Ishikawa (cell line): Measurements from ENCODE around the gene ZNF770.

Source experiments
- CEBPB ChIP-seq: IDR thresholded peaks from 2 replicates; pipeline ENCODE4 v1.6.1; 2012
- CREB1 ChIP-seq: IDR thresholded peaks from 2 replicates; pipeline ENCODE4 v1.6.1; 2012; ENCODE audit warnings: low read depth
- EGR1 ChIP-seq: IDR thresholded peaks from 2 replicates; pipeline ENCODE4 v1.6.1; 2012
- EP300 ChIP-seq: IDR thresholded peaks from 2 replicates; pipeline ENCODE4 v1.6.1; 2012; ENCODE audit warnings: borderline replicate concordance
- FOXM1 ChIP-seq: IDR thresholded peaks from 2 replicates; pipeline ENCODE4 v1.6.1; 2012; ENCODE audit warnings: low read depth, borderline replicate concordance
- MAX ChIP-seq: IDR thresholded peaks from 2 replicates; pipeline ENCODE4 v1.6.1; 2012
- NFIC ChIP-seq: IDR thresholded peaks from 2 replicates; pipeline ENCODE4 v1.6.1; 2012
- RAD21 ChIP-seq: IDR thresholded peaks from 2 replicates; pipeline ENCODE4 v1.6.1; 2012; ENCODE audit warnings: low read depth
- REST ChIP-seq: IDR thresholded peaks from 2 replicates; pipeline ENCODE4 v1.6.1; 2012; ENCODE audit warnings: low read depth, mild to moderate bottlenecking
- TAF1 ChIP-seq: IDR thresholded peaks from 2 replicates; pipeline ENCODE4 v1.6.1; 2012; ENCODE audit warnings: low read depth, mild to moderate bottlenecking
- TCF12 ChIP-seq: IDR thresholded peaks from 2 replicates; pipeline ENCODE4 v1.6.1; 2012; ENCODE audit warnings: low read depth
- TEAD4 ChIP-seq: IDR thresholded peaks from 2 replicates; pipeline ENCODE4 v1.6.1; 2012
- USF1 ChIP-seq: IDR thresholded peaks from 2 replicates; pipeline ENCODE4 v1.6.1; 2012
- YY1 ChIP-seq: IDR thresholded peaks from 2 replicates; pipeline ENCODE4 v1.6.1; 2012; ENCODE audit warnings: low read depth
- ZBTB7A ChIP-seq: IDR thresholded peaks from 2 replicates; pipeline ENCODE4 v1.6.1; 2012; ENCODE audit warnings: low read depth

ZNF770 gene

GRCh38 chr15:34973512-34973911, 14.6 kb downstream of the ZNF770 start:
- TF ChIP-seq TCF12 (no peak), NFIC (no peak), FOXM1 (no peak), REST (no peak), MAX (no peak), RAD21 (no peak), EGR1 (no peak), USF1 (no peak), TEAD4 (no peak), TAF1 (no peak), EP300 (no peak), ZBTB7A (no peak), CREB1 (no peak), CEBPB (no peak), YY1 (no peak)

GRCh38 chr15:34969340-34970097, 18.6 kb downstream of the ZNF770 start, which contains the start of gene AQR:
Gene AQR (minus strand): TSS chr15:34969742. CDS start chr15:34969613, 129 bp downstream.
- TF ChIP-seq MAX (peak; percentile 89), TCF12 (peak; percentile 59; the same call in 1 of the 2 replicates), REST (no peak), RAD21 (peak; percentile 9; the same call in 1 of the 2 replicates), FOXM1 (no peak), EGR1 (no peak), EP300 (peak; percentile 23; the same call in 1 of the 2 replicates), TEAD4 (peak; percentile 26), TAF1 (peak; percentile 96), YY1 (peak; percentile 69), USF1 (peak; percentile 62), CEBPB (no peak), CREB1 (peak; percentile 78), NFIC (0 out of 2 replicates have a peak, but pooled peaks have one; percentile 29)

- TF ChIP-seq EP300 (no peak), TEAD4 (no peak), RAD21 (no peak), TAF1 (no peak), FOXM1 (no peak), NFIC (no peak), EGR1 (no peak), TCF12 (no peak)
These were observed 23.8 kb downstream of the ZNF770 start for GRCh38 chr15:34964277-34964676.

GRCh38 chr15:34953851-34954250, 34.2 kb downstream of the ZNF770 start:
- no peak for TF ChIP-seq EGR1
- TF ChIP-seq YY1: no peak
- no peak for TF ChIP-seq CEBPB
- no peak for TF ChIP-seq TCF12

GRCh38 chr15:34952481-34952880, 35.6 kb downstream of the ZNF770 start:
- TF ChIP-seq RAD21: no peak
- no peak for TF ChIP-seq CREB1
- no peak for TF ChIP-seq REST
- no peak for TF ChIP-seq MAX
- no peak for TF ChIP-seq NFIC
- TF ChIP-seq EP300: no peak
- no peak for TF ChIP-seq USF1
- no peak for TF ChIP-seq TEAD4
- TF ChIP-seq ZBTB7A: no peak
- no peak for TF ChIP-seq TAF1
- no peak for TF ChIP-seq EGR1
- no peak for TF ChIP-seq FOXM1
